Bronchial epithelial cell (primary cell): ENCODE data around the gene CELF5. TPM values are rescaled to one million over a fixed set of nuclear protein-coding genes. Genes with fewer than 3 reads are reported as not detected.
A peak's percentile ranks its signal among the peaks of the same experiment; 100 is the strongest.

Source experiments
- DNase-seq: peaks from one replicate; pipeline ENCODE4 v3.0.0-alpha.2; 2010; ENCODE audit warnings: low read depth
- FAIRE-seq: peaks from 2 replicates; lab custom pipeline; 2011; peaks lifted over from hg19 to GRCh38; lab: Jason Lieb, UNC
- H3K27me3 ChIP-seq: 2 replicates; pipeline ENCODE4 v1.5.1; 2011; ENCODE audit warnings: low read length; ENCODE audit not compliant: control insufficient read depth, insufficient read depth
- H3K36me3 ChIP-seq: 2 replicates; pipeline ENCODE4 v1.5.1; 2011; ENCODE audit warnings: low read length; ENCODE audit not compliant: control insufficient read depth, insufficient read depth
- H3K4me3 ChIP-seq: 2 replicates; pipeline ENCODE4 v1.5.1; 2011; ENCODE audit warnings: mild to moderate bottlenecking, low read depth, low read length, control low read depth
- total RNA-seq: library from RNA; depleted of rRNA; stranded (reverse); fragments of >200 nt; gene quantifications from 2 replicates; pipeline ENCODE4 v1.2.1, GENCODE V29; 2014
- TF ChIP-seq, protein P1 (sequence below): IDR thresholded peaks from 2 replicates; pipeline ENCODE4 v1.5.1; 2011; ENCODE audit warnings: mild to moderate bottlenecking, moderate library complexity, low read length, control low read depth, inconsistent platforms; ENCODE audit not compliant: insufficient read depth, severe bottlenecking

CELF5 gene
- total RNA-seq, 1 donor from 2014 or later = not detected

DNA sequence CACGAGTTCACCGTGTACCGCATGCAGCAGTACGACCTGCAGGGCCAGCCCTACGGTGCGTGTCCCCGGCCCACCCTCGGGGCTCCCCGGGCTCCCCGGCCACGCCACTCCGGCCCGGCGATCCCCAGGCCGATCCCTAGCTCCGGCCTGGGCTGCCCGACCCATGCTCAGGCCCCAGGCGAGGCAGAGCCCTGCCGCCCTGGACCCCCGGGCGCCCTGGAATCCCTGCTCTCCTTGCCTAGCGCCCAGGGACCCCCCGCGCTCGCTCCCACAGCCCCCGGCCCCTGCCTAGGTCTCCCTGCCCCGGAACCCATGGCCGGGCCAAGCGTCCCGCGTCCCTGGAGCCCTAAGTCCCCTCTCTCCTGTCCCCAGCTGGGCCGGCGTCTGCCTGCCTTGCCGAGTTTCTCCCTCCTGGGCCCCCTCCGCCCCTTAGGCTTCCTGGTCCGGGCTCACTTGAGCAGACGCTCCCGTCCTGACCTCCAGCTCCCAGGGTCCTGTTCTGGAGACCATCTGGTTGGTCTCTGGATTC is 38.2 kb upstream of the CELF5 start:
- TF ChIP-seq, protein P1, sequence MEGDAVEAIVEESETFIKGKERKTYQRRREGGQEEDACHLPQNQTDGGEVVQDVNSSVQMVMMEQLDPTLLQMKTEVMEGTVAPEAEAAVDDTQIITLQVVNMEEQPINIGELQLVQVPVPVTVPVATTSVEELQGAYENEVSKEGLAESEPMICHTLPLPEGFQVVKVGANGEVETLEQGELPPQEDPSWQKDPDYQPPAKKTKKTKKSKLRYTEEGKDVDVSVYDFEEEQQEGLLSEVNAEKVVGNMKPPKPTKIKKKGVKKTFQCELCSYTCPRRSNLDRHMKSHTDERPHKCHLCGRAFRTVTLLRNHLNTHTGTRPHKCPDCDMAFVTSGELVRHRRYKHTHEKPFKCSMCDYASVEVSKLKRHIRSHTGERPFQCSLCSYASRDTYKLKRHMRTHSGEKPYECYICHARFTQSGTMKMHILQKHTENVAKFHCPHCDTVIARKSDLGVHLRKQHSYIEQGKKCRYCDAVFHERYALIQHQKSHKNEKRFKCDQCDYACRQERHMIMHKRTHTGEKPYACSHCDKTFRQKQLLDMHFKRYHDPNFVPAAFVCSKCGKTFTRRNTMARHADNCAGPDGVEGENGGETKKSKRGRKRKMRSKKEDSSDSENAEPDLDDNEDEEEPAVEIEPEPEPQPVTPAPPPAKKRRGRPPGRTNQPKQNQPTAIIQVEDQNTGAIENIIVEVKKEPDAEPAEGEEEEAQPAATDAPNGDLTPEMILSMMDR = no peak
- no peak for DNase-seq
- Histone ChIP-seq H3K36me3 (peaks cover 2% of the 10 kb centered on the region), H3K4me3 (peak overlapping the region; percentile 98), H3K27me3 (no peaks in the 10 kb centered on the region)
- FAIRE-seq = no peak

GRCh38 chr19:3186891-3187661 is 37.4 kb upstream of the CELF5 start:
- no peak for DNase-seq
- Histone ChIP-seq H3K4me3 (peak overlapping the region; percentile 98), H3K36me3 (peaks cover 2% of the 10 kb centered on the region), H3K27me3 (no peaks in the 10 kb centered on the region)
- FAIRE-seq = no peak
- TF ChIP-seq, protein P1 = no peak

- no peak for DNase-seq
- TF ChIP-seq, protein P1 = no peak
- Histone ChIP-seq H3K27me3 (no peaks in the 10 kb centered on the region), H3K36me3 (peaks cover 2% of the 10 kb centered on the region), H3K4me3 (no peak overlapping the region)
- no peak for FAIRE-seq
These were observed 36.6 kb upstream of the CELF5 start for GRCh38 chr19:3187662-3188511.

DNA sequence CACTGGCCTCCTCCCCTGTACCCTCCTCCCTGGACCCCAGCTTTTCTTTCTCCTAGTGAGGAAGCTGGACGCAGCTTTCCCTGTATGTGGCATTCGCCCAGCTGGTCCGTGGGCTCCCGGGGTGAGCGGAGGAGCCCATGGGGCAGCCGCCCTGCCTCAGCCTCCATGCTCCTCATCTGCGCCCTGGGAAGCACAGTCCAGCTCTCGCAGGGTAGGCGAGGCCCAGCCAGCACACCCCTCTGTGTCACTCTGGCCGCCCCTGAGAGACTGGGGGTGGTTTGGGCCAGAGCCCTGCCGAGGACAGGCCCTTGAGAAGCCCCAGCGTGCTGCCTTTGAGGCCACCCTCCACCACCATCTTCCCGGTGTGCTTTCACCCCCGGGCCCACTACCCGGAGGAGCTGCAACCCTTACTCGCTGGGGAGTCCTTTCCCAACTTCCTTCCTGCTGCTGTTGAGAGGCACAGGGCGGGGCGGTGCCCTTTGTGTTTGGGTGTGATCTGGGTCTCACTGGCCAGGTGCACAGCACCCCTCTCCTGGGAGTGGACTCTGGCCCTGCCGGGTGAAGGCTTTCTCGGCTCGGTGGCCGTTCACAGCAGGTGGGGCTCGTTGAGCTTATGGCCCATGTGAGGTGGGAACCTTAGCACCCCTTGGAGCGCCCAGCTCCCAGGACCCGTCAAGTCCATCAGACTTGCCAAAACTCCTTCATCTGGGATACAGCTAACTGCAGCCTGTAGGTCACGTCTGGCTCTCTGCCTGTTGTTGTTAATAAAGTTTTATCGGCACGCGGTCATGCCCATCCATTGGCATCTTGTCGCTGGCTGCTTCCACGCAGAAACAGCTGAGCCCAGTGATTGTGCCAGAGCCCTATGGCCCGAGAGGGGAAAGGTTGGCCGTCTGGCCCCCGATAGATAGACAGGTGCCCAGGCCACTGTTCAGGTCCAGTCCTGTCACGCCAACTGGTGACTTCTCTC is 35.5 kb upstream of the CELF5 start:
- Histone ChIP-seq H3K27me3 (no peaks in the 10 kb centered on the region), H3K4me3 (no peak overlapping the region), H3K36me3 (peaks cover 7% of the 10 kb centered on the region)
- FAIRE-seq (no peak), DNase-seq (no peak)
- TF ChIP-seq, protein P1 = no peak
